Neural progenitor cell (in vitro differentiated cells): ENCODE data around the gene IZUMO2.

Experiments
- CTCF ChIP-seq: fragments of 200-600 bp; sonication (generic); IDR thresholded peaks from 2 replicates; pipeline ENCODE4 v1.5.1; 2017; ENCODE audit warnings: antibody characterized with exemption, mild to moderate bottlenecking
- EZH2 ChIP-seq: fragments of 200-600 bp; sonication (generic); IDR thresholded peaks from 2 replicates; pipeline ENCODE4 v1.6.1; 2017; ENCODE audit warnings: antibody characterized with exemption, mild to moderate bottlenecking, moderate library complexity

- TF ChIP-seq CTCF (no peak), EZH2 (no peak)
Observed at GRCh38 chr19:50207730-50208129, 44.6 kb upstream of the IZUMO2 start.
